Renal cortex interstitium (tissue), 11 donors: Measurements from ENCODE around the gene PRSS53. TPM values are rescaled to one million over a fixed set of nuclear protein-coding genes. Genes with fewer than 3 reads are reported as not detected.
"Not testable (repeated sequence)": the region's sequence is repeated elsewhere in the genome, so short reads cannot be mapped to it uniquely, and the experiment has no call there.

Experiments used
- DNase-seq, 11 donors: peaks; one replicate each; pipeline ENCODE4 v3.0.0-alpha.2; 2013; ENCODE audit warnings: low read depth in 9 of 11, low spot score in 4 of 11; ENCODE audit errors: extremely low read depth in 1 of 11
- polyA plus RNA-seq, 3 donors: library from polyadenylated mRNA; unstranded; fragments of 120-200 nt; gene quantifications; one replicate each; pipeline ENCODE4 v1.2.1, GENCODE V29; 2013; ENCODE audit not compliant: insufficient read length in 3 of 3

Gene PRSS53
- polyA plus RNA-seq, 3 donors, result 0.89 to 1.8 (median 1.2) TPM

GRCh38 chr16:31105677-31106213 lies 17.0 kb upstream of the PRSS53 start:
- peak in 1 of 11 donors; percentile 48 for DNase-seq

DNA sequence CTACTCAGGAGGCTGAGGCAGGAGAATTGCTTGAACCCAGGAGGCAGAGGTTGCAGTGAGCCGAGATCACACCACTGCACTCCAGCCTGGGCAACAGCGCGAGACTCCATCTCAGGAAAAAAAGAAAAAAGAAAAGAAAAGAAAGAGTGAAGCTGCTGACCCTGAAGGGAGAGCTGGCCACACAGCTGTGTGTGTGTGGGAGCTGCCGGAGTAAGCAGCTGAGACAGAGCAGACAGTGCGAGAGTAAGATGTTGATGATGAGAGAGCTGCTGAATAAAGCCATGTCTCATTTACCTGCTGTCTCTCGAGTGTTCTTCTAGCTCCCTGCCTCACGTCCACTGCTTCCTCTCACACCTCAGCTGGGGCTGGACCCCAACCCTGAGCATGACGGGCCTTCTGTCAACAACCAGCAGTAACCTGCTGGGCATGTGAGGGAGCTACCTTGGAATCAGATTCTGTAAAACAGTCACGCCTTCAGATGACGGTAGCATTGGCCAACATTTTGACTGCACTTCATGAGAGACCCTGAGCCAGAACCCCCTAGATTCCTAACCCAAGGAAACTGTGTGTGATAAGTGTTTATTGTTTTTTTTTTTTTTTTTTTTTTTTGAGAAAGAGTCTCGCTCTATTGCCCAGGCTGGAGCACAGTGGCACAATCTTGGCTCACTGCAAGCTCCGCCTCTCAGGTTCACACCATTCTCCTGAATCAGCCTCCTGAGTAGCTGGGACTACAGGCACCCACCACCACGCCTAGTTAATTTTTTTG lies 12.3 kb upstream of the PRSS53 start:
- not testable (repeated sequence) for DNase-seq

DNA sequence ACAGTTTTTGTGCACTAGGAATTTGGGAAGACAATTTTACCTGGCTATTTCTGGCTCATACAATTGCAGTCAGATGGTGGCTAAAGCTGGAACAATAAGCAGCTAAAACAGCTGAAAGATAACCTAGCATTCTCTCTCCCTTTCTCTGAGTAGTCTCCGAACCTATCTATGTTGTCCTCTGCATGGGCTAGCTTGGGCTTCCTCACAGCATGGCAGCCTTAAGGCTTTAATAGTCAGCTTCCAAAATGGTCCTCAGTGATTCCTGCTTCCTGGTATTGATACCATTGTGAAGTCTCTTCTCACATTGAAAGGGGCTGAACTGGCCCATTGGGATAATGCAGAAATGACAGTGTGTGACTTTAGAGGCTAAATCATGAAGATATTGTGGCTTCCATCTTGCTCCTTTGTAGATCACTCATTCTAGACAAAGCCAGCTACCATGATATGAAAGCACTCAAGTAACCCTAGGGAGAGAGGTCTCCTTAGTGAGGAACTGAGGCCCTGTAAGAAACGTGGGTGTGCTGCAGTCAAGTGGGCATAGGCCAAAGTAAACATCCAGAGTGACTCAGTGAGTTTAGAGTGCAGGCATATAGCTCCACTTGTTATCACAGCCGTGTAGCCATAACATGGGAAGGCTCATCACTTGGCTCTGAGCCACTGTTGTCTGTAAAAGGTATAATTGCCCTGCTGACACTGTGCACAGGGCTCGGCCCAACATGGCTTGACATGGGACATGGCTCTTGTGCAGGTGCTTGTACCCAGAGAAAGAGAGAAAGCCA lies 11.3 kb upstream of the PRSS53 start:
- DNase-seq, result no peak

DNA sequence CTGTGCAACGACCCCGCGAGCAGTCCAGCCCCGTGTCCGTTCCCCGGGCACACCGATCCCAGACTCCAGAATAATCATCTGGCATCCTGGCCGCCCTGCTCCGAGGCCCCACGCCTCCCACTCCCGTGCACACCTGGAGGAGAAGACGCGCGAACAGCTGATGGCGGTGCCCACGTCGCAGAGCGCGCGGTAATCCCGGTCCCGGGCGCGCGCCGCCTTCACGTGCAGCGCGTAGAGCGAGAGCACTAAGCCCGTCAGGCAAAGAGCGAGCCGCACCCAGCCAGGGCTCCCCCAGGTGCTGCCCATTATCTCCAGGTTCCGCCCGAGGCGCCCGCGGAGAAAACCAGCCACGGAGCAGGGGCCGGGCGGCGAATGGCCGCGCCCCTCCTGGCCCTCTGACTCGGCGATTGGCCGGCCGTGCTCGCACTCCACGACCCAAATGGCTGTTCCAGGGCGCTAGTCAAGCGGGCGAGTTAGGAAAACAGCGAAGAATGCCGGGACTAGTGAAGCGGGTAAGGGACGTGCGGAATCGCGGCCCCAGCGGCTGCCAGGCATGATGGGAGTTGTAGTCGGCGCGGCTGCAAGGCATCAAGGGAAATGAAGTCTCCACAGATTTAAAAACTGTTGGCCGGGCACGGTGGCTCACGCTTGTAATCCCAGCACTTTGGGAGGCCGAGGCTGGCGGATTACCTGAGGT lies 5.8 kb upstream of the PRSS53 start, which contains the start of gene VKORC1:
Gene VKORC1, minus strand, starts transcription at position 374 of the 697 bp plus-strand sequence. Its CDS starts 68 bp downstream, at position 306.
- DNase-seq, result peak in 10 of 11 donors; percentile 75 to 94 (median 87)

- no peak for DNase-seq
Measured at GRCh38 chr16:31094088-31094423, 5.3 kb upstream of the PRSS53 start.

- DNase-seq, result no peak
Measured at GRCh38 chr16:31093132-31093703, 4.5 kb upstream of the PRSS53 start.

DNA sequence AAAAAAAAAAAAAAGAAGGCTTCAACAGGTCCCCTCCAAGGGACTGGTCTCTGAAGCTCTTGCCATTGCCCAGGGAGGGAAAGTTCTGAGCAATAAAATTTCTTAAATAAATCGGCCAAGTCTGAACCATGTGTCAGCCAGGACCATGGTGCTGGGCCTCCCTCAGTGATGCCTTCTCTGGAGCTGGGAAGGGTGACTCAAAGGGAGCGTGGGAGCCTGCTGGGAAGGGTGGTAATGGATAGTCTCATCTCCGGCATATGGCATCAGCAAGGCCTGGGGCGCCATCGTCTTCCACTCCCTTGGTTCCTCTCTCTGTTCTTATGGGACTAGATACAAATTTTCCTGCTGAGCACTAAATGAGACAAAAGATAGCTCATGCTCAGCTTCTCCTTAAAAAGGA lies 3.6 kb upstream of the PRSS53 start:
- DNase-seq, result no peak

GRCh38 chr16:31090540-31090939 lies 1.8 kb upstream of the PRSS53 start:
- no peak for DNase-seq

- no peak for DNase-seq
Measured at GRCh38 chr16:31089199-31089598, 456 bp upstream of the PRSS53 start.

DNA sequence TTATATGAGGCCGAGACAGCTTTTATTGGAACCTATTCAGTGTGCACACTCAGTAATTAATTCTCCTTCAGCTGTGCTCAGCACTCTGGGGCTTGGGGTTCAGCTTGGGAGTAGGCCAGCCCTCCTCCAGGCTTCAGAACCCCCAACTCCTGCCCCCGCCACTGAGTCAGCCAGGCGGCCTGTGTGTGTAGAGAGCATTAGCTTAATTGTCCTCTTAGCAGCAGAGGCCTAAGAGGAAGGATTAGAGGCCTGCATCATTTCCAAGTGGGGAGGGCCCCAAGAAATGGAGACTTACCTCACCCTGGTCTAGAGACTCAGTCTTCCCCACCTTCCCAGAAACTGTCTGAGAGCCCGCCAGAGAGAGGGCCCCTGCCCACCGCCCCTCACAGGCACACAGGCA lies 772 bp downstream of the PRSS53 start:
- DNase-seq, result no peak

GRCh38 chr16:31087481-31087880 lies 1.3 kb downstream of the PRSS53 start:
- DNase-seq, result no peak

DNA sequence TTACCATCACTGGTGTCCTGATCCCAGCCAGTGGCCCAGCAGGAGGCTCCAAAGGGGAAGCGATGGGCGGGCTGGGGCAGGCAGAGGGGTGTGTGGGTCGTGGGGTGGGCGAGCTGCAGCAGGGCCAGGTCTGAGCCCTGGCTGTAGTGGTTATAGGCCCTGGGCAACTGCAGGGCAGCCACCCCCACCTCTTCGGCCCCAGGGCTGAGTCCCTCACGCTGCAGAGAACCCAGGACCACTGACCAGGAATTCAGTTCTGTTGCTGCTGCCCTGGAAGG lies 2.2 kb downstream of the PRSS53 start:
- no peak for DNase-seq

GRCh38 chr16:31085873-31086628 lies 2.7 kb downstream of the PRSS53 start:
- no peak for DNase-seq

DNA sequence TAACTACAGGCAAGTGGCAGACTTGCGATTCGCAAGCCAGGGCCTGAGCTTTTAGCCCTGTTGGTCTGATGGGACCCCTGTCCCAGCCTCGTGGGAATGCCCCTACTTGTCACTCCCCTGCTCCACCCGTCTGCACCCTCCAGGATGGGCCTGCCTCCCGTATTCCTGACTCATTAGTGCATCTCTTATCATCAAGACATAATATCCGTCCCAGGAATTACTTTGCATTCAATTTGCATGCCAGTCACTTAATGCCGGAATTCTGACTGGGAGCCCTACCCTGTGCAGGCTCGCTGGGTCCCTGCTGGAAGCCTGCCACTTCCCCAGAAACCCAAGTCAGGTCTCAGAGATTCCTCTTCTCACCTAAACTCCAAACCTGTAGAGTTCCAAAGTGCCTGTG lies 3.3 kb downstream of the PRSS53 start:
- no peak for DNase-seq

- DNase-seq, result no peak
Measured at GRCh38 chr16:31084584-31085302, 4.0 kb downstream of the PRSS53 start.

- no peak for DNase-seq
Measured at GRCh38 chr16:31083981-31084380, 4.8 kb downstream of the PRSS53 start.

DNA sequence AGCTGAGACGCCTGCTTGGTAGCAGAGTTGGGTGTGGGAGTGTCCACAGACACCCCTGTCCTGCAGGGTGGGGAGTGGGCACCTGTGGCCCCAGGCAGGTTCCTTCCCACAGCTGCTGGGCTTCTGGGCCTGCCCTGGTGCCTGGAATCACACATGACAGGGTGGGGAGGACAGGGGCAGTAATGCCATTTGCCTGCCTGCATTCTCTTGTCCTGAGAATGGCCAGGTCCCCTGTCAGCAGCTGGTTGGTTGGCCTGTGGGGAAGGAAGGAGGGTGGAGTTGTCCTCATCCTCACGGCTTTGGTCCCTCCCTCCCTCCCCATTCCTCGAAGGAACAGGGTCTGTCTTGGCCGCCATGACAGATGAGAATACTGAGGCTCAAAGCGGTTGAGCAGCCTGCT lies 5.2 kb downstream of the PRSS53 start:
- DNase-seq, result no peak

DNA sequence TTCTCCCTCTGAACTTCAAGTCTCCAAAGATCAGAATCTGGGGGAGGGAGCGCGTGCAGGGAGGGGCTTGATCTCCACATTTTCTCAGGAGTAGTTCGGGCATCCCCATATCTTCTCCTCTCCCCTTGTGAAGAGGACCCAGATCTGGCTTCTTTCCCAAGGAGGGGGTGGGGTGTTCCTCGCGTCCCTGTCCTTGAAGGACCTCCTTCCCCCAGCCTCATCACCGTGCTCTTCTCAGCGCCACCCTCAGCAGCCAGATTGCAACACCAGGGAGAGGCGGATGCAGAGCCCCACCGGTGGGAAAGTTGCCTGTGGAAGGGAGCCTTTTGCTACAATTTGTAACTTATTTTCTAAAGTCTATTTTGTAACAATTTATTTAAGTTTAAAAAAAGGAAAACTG lies 5.7 kb downstream of the PRSS53 start:
- no peak for DNase-seq
